GM12878 (cell line): ENCODE measurements around the gene ADAT3. TPM values are rescaled to one million over a fixed set of nuclear protein-coding genes. Genes with fewer than 3 reads are reported as not detected.

ENCODE experiments used
- ATAC-seq: fragments of 200-7000 bp; cut with Tn5 transposase; 3 replicates; pipeline ENCODE4 v1.9.1; 2020; ENCODE audit warnings: mild to moderate bottlenecking, moderate library complexity
- BruUV-seq: library from RNA; stranded (reverse); fragments of 400-500 nt; replicated peaks from 2 replicates; lab custom pipeline; 2021; lab: Mats Ljungman, UMichigan
- CTCF ChIA-PET: fragments of 300-600 bp; sonication (Branson Sonifier 250); formaldehyde crosslinking; extraction: SDS; loops from one replicate; lab custom pipeline; 2021; ENCODE audit warnings: inconsistent platforms; lab: Yijun Ruan, JAX
- POLR2A ChIA-PET: fragments of 350-600 bp; formaldehyde crosslinking; extraction: SDS; loops from one replicate; lab custom pipeline; 2021; ENCODE audit warnings: inconsistent platforms; lab: Charles Lee
- RAD21 ChIA-PET: fragments of 300-600 bp; sonication (Branson Sonifier 250); formaldehyde crosslinking; loops from one replicate; lab custom pipeline; 2023; ENCODE audit warnings: antibody characterized with exemption; ENCODE audit not compliant: unreplicated experiment; lab: Charles Lee
- SMC1A ChIA-PET: fragments of 300-600 bp; sonication (Branson Sonifier 250); formaldehyde crosslinking; loops from one replicate; lab custom pipeline; 2023; ENCODE audit not compliant: unreplicated experiment, uncharacterized antibody; lab: Charles Lee
- DNase-seq: peaks from one replicate; pipeline ENCODE4 v3.0.0-alpha.2; 2011; ENCODE audit warnings: low read depth, low spot score
- FAIRE-seq: peaks from 3 replicates; lab custom pipeline; 2011; peaks lifted over from hg19 to GRCh38; lab: Jason Lieb, UNC
- H2AFZ ChIP-seq: 2 replicates; pipeline ENCODE4 v1.6.0; 2011; ENCODE audit warnings: low read depth, low read length, control low read depth; ENCODE audit not compliant: control insufficient read depth
- H3K27ac ChIP-seq: 2 replicates; pipeline ENCODE4 v1.5.1; 2011; ENCODE audit warnings: control low read depth; ENCODE audit not compliant: control insufficient read depth, insufficient read depth
- H3K27me3 ChIP-seq, 2 experiments: replicated peaks in 1 of 2; 2 replicates each; pipeline versions ENCODE4 v1.6.0 to v1.6.1; 2011; ENCODE audit warnings: low read length in 1 of 2; ENCODE audit not compliant: control insufficient read depth in 2 of 2, insufficient read depth in 2 of 2
- H3K36me3 ChIP-seq, 2 experiments: 2 replicates each; pipeline ENCODE4 v1.5.1; 2011; ENCODE audit warnings: low read length in 1 of 2; ENCODE audit not compliant: control insufficient read depth in 2 of 2, insufficient read depth in 2 of 2
- H3K4me1 ChIP-seq: 2 replicates; pipeline ENCODE4 v1.6.1; 2011; ENCODE audit warnings: mild to moderate bottlenecking, low read length, moderate library complexity, mixed read lengths; ENCODE audit not compliant: control insufficient read depth, insufficient read depth
- H3K4me2 ChIP-seq: 2 replicates; pipeline ENCODE4 v1.6.0; 2011; ENCODE audit warnings: control low read depth; ENCODE audit not compliant: control insufficient read depth, insufficient read depth
- H3K4me3 ChIP-seq: fragments of 200-600 bp; sonication (generic); 2 replicates; pipeline ENCODE4 v1.5.1; 2016
- H3K79me2 ChIP-seq: 2 replicates; pipeline ENCODE4 v1.6.0; 2011; ENCODE audit warnings: low read length; ENCODE audit not compliant: control insufficient read depth, insufficient read depth
- H3K9ac ChIP-seq: 2 replicates; pipeline ENCODE4 v1.8.0; 2011; ENCODE audit warnings: low read length, control low read depth, mixed read lengths; ENCODE audit not compliant: control insufficient read depth, insufficient read depth
- H3K9me3 ChIP-seq: replicated peaks from 3 replicates; pipeline ENCODE4 v1.5.1; 2011; ENCODE audit warnings: mild to moderate bottlenecking, low read length; ENCODE audit not compliant: control insufficient read depth, insufficient read depth
- H4K20me1 ChIP-seq: 2 replicates; pipeline ENCODE4 v1.6.0; 2011; ENCODE audit not compliant: control insufficient read depth, insufficient read depth
- ASH2L ChIP-seq: fragments of 300-600, 200-600 bp; sonication (generic); IDR thresholded peaks from 2 replicates; pipeline ENCODE4 v1.6.1; 2017; ENCODE audit warnings: low read depth, mild to moderate bottlenecking, borderline replicate concordance
- BHLHE40 ChIP-seq, 2 experiments: fragments of 450-650 bp in 1 of 2; IDR thresholded peaks; 2 replicates each; pipeline ENCODE4 v1.6.1; 2011 to 2017; ENCODE audit warnings: low read depth in 2 of 2, borderline replicate concordance in 1 of 2, improper control_type of control experiment in 1 of 2, low read length in 1 of 2, mild to moderate bottlenecking in 1 of 2
- CEBPB ChIP-seq, 2 experiments: fragments of 150-350 bp in 1 of 2; IDR thresholded peaks; 2 replicates each; pipeline ENCODE4 v1.6.1; 2012 to 2014; ENCODE audit warnings: low read depth in 2 of 2, low read length in 2 of 2, borderline replicate concordance in 1 of 2, inconsistent platforms in 1 of 2
- EGR1 ChIP-seq, 2 experiments: IDR thresholded peaks; 1 replicate in 1 of 2; 2 replicates in 1 of 2; pipeline ENCODE4 v1.6.1; 2011 to 2012; ENCODE audit warnings: low read depth in 2 of 2, low read length in 2 of 2, borderline replicate concordance in 1 of 2, mild to moderate bottlenecking in 1 of 2, moderate library complexity in 1 of 2
- GATAD2B ChIP-seq: fragments of 450-650 bp; conservative IDR thresholded peaks from 2 replicates; pipeline ENCODE4 v1.6.1; 2017; ENCODE audit warnings: low read depth, mild to moderate bottlenecking, moderate library complexity
- HCFC1 ChIP-seq: fragments of 150-350 bp; IDR thresholded peaks from 2 replicates; pipeline ENCODE4 v1.6.1; 2014; ENCODE audit warnings: low read length
- HDAC2 ChIP-seq: fragments of 200-600 bp; sonication (generic); IDR thresholded peaks from 2 replicates; pipeline ENCODE4 v1.6.1; 2017
- HDGF ChIP-seq: fragments of 450-650 bp; IDR thresholded peaks from 2 replicates; pipeline ENCODE4 v1.6.1; 2016; ENCODE audit warnings: antibody characterized with exemption
- MYB ChIP-seq: fragments of 150-350 bp; IDR thresholded peaks from 2 replicates; pipeline ENCODE4 v1.6.1; 2014; ENCODE audit warnings: mild to moderate bottlenecking, low read depth, low read length, borderline replicate concordance
- NBN ChIP-seq: fragments of 450-650 bp; IDR thresholded peaks from 2 replicates; pipeline ENCODE4 v1.6.1; 2016
- NFIC ChIP-seq: IDR thresholded peaks from 2 replicates; pipeline ENCODE4 v1.6.1; 2012; ENCODE audit warnings: low read depth, mild to moderate bottlenecking, inconsistent platforms, low read length, moderate library complexity
- NR2C1 ChIP-seq: fragments of 450-650 bp; IDR thresholded peaks from 2 replicates; pipeline ENCODE4 v1.6.1; 2017; ENCODE audit warnings: antibody characterized with exemption, mild to moderate bottlenecking, moderate library complexity
- POU2F2 ChIP-seq: IDR thresholded peaks from 3 replicates; pipeline ENCODE4 v1.6.1; 2011; ENCODE audit warnings: low read depth, mild to moderate bottlenecking, low read length, borderline replicate concordance
- RAD51 ChIP-seq: fragments of 450-650 bp; IDR thresholded peaks from 2 replicates; pipeline ENCODE4 v1.6.1; 2016; ENCODE audit warnings: moderate library complexity, mild to moderate bottlenecking, inconsistent platforms
- RB1 ChIP-seq: fragments of 450-650 bp; formaldehyde crosslinking; IDR thresholded peaks from 2 replicates; pipeline ENCODE4 v1.6.1; 2017; ENCODE audit warnings: mild to moderate bottlenecking, borderline replicate concordance
- RELA ChIP-seq: fragments of 450-650 bp; IDR thresholded peaks from 2 replicates; pipeline ENCODE4 v1.8.0; 2014; ENCODE audit warnings: borderline replicate concordance; ENCODE audit not compliant: partially characterized antibody
- RELB ChIP-seq: fragments of 450-650 bp; IDR thresholded peaks from 2 replicates; pipeline ENCODE4 v1.6.1; 2017; ENCODE audit warnings: low read depth, mild to moderate bottlenecking, moderate library complexity
- SIX5 ChIP-seq: IDR thresholded peaks from 2 replicates; pipeline ENCODE4 v1.6.1; 2011; ENCODE audit warnings: mild to moderate bottlenecking, low read depth, low read length, moderate library complexity; ENCODE audit not compliant: severe bottlenecking
- SP1 ChIP-seq: IDR thresholded peaks from one replicate; pipeline ENCODE4 v1.6.1; 2011; ENCODE audit warnings: low read depth, low read length
- TCF12 ChIP-seq: IDR thresholded peaks from 2 replicates; pipeline ENCODE4 v1.6.1; 2011; ENCODE audit warnings: low read depth, mild to moderate bottlenecking, low read length
- TCF3 ChIP-seq: IDR thresholded peaks from 2 replicates; pipeline ENCODE4 v1.6.1; 2012; ENCODE audit warnings: low read depth, mild to moderate bottlenecking, low read length, borderline replicate concordance; ENCODE audit not compliant: insufficient read depth
- ZNF207 ChIP-seq: fragments of 450-650 bp; IDR thresholded peaks from 2 replicates; pipeline ENCODE4 v1.6.1; 2014; ENCODE audit warnings: antibody characterized with exemption, mild to moderate bottlenecking, borderline replicate concordance
- whole genome bisulfite sequencing: methylation state at CpG from one replicate; pipeline ENCODE4 v1.1.6; 2016; ENCODE audit warnings: low lambda C conversion rate; ENCODE audit not compliant: insufficient replicate concordance, insufficient coverage; ENCODE audit errors: missing lambda C conversion rate; 5-methylcytosine and 5-hydroxymethylcytosine counted together
- in situ Hi-C: fragments of 300-500 bp; cut with MboI; formaldehyde crosslinking; loops from 9 replicates; pipeline ENCODE4 v1.14.3; 2018; ENCODE audit warnings: mixed read lengths
- intact Hi-C: fragments of 100-400 bp; cut with micrococcal nuclease; formaldehyde crosslinking; loops from one replicate; pipeline ENCODE4 v1.14.2; 2022; ENCODE audit not compliant: unreplicated experiment
- polyA plus RNA-seq, 11 experiments: library from polyadenylated mRNA; depleted of rRNA in 4 of 11; unstranded in 6 of 11; stranded (reverse) in 5 of 11; fragments of >200 nt; fragmentation: Nextera tagmentation in 4 of 11; fragmentation: Illumina TruSeq in 1 of 11; extraction: Ambion mirVana in 4 of 11; extraction: Trizol in 1 of 11; gene quantifications; 1 replicate in 1 of 11; 2 replicates in 10 of 11; pipeline versions ENCODE4 v1.2.1 to v1.2.3, GENCODE V29; 2011 to 2016; ENCODE audit warnings: inconsistent platforms in 2 of 11, missing spikeins in 2 of 11, low read depth in 1 of 11
- total RNA-seq, 4 experiments: library from RNA; depleted of rRNA in 3 of 4; stranded (reverse); fragments of >200 nt in 3 of 4; fragmentation: Illumina TruSeq in 1 of 4; extraction: Trizol in 1 of 4; gene quantifications; 2 replicates each; pipeline versions ENCODE4 v1.2.1 to v1.2.3, GENCODE V29; 2013 to 2021

Gene ADAT3
- total and polyA plus RNA-seq, 10 of the 15 experiments (the other 5 are each of a cell fraction or from before 2014, with no cell fraction given): 0.27 to 11.8 (median 7.7) TPM; not detected in 3

- WGBS: under 1% methylated on average over 30 of the region's 115 CpGs
- no TSS peak for BruUV-seq
- peaks cover 7% of the 10 kb centered on the region; the same call in 1 of the 2 replicates for H4K20me1 ChIP-seq
- DNase-seq (peak; percentile 45), FAIRE-seq (peak; percentile 79), ATAC-seq (peak; percentile 78)
- peaks cover 45% of the 10 kb centered on the region for H3K79me2 ChIP-seq
- H3K36me3 ChIP-seq: no peaks in the 10 kb centered on the region
- in situ Hi-C loops: loop anchor here (25.0 kb wide), 1 partner anchor 1498 kb away; the partner anchor contains the start of gene NFIC
- H3K9me3 ChIP-seq: no peaks in the 10 kb centered on the region
- POLR2A ChIA-PET: interaction anchor here (0.6 to 2.0 kb wide), 9 partner anchors 11 to 407 kb away, joined by 3 to 11 read pairs (median 4); partner anchors contain the start of genes ABHD17A and MOB3A
- H3K27me3 ChIP-seq: no peaks in the 10 kb centered on the region
- peak overlapping the region; percentile 77 for H2AFZ ChIP-seq
- RAD21 ChIA-PET: interaction anchor here (0.6 to 1.5 kb wide), 14 partner anchors 11 to 288 kb away, joined by 3 to 16 read pairs (median 4); partner anchors contain the start of gene AP3D1
- H3K4me2 ChIP-seq: peak overlapping the region; percentile 81
- peaks cover 8% of the 10 kb centered on the region for H3K4me1 ChIP-seq
- H3K9ac ChIP-seq: peak overlapping the region; percentile 96
- H3K4me3 ChIP-seq: peak overlapping the region; percentile 93
- CTCF ChIA-PET: interaction anchor here (0.7 to 1.6 kb wide), 13 partner anchors 12 to 220 kb away, joined by 3 to 19 read pairs (median 4); partner anchors contain the start of genes ABHD17A and REXO1
- intact Hi-C loops: loop anchor here (1.0 to 2.0 kb wide), 2 partner anchors 41 to 65 kb away; partner anchors contain the start of genes ADAT3 and SCAMP4
- H3K27ac ChIP-seq: peak overlapping the region; percentile 95
- SMC1A ChIA-PET: interaction anchor here (1.0 to 2.5 kb wide), 3 partner anchors 11 to 40 kb away, joined by 4 to 9 read pairs (median 6); no protein-coding TSS in a partner anchor
- peak; percentile 51; the same call in 1 of the 3 replicates for TF ChIP-seq POU2F2
- peak; percentile 42 for TF ChIP-seq RELA
- peak; percentile 32; the same call in 1 of the 2 replicates for TF ChIP-seq ZNF207
- TF ChIP-seq RB1: peak; percentile 49; the same call in 1 of the 2 replicates
- peak; percentile 64 for TF ChIP-seq NBN
- no peak for TF ChIP-seq CEBPB (IDR thresholded peaks at IDR 0.05; ENCODE audit: borderline replicate concordance in 1 of 2, low read depth in 2 of 2, low read length in 2 of 2)
- TF ChIP-seq RAD51: peak; percentile 89
- peak; percentile 67 for TF ChIP-seq SP1
- TF ChIP-seq NR2C1: peak; percentile 39
- TF ChIP-seq HCFC1: 0 out of 2 replicates have a peak, but pooled peaks have one; percentile 23
- peak; percentile 92 to 97 for TF ChIP-seq BHLHE40 (IDR thresholded peaks at IDR 0.05; ENCODE audit: borderline replicate concordance in 1 of 2, low read depth in 2 of 2, low read length in 1 of 2)
- TF ChIP-seq TCF12: peak; percentile 64; the same call in 1 of the 2 replicates
- no peak for TF ChIP-seq HDAC2
- TF ChIP-seq GATAD2B: peak; percentile 68; the same call in 1 of the 2 replicates
- 0 out of 2 replicates have a peak, but pooled peaks have one; percentile 9 for TF ChIP-seq ASH2L
- peak; percentile 4 for TF ChIP-seq SIX5
- no peak for TF ChIP-seq MYB
- TF ChIP-seq EGR1 (IDR thresholded peaks at IDR 0.05; ENCODE audit: borderline replicate concordance in 1 of 2, low read depth in 2 of 2, low read length in 2 of 2): peak in 1 of 2 experiments; percentile 95; a peak in 2 of 3 replicates
- TF ChIP-seq TCF3: 0 out of 2 replicates have a peak, but pooled peaks have one; percentile 26
- TF ChIP-seq NFIC: no peak
- 0 out of 2 replicates have a peak, but pooled peaks have one; percentile 60 for TF ChIP-seq HDGF
- peak; percentile 45; the same call in 1 of the 2 replicates for TF ChIP-seq RELB
Measured at GRCh38 chr19:1863638-1864479, 41.3 kb upstream of the ADAT3 start.
